GM21515 (cell line): ENCODE data around the gene CAPN7.
A peak's percentile ranks its signal among the peaks of the same experiment; 100 is the strongest.

Source experiments
- ATAC-seq: cut with Tn5 transposase; IDR thresholded peaks from one replicate; pipeline ENCODE4 v1.9.1; 2021; ENCODE audit not compliant: unreplicated experiment

CAPN7 gene

GRCh38 chr3:15243822-15244482 lies 37.9 kb downstream of the CAPN7 start:
- no peak for ATAC-seq

GRCh38 chr3:15246186-15246585 lies 40.1 kb downstream of the CAPN7 start:
- ATAC-seq, result no peak

GRCh38 chr3:15253023-15253697 lies 47.1 kb downstream of the CAPN7 start:
- no peak for ATAC-seq

- ATAC-seq, result no peak
These were observed 49.2 kb downstream of the CAPN7 start for GRCh38 chr3:15255215-15255614.

GRCh38 chr3:15256861-15257341 lies 50.9 kb downstream of the CAPN7 start:
- no peak for ATAC-seq

GRCh38 chr3:15258720-15259119 lies 52.7 kb downstream of the CAPN7 start:
- no peak for ATAC-seq

- no peak for ATAC-seq
These were observed 54.5 kb downstream of the CAPN7 start for GRCh38 chr3:15260531-15260930.

GRCh38 chr3:15261274-15261673 lies 55.2 kb downstream of the CAPN7 start:
- no peak for ATAC-seq

- no peak for ATAC-seq
These were observed 56.0 kb downstream of the CAPN7 start for GRCh38 chr3:15262021-15262420.

- no peak for ATAC-seq
These were observed 57.1 kb downstream of the CAPN7 start for GRCh38 chr3:15263120-15263519.

- no peak for ATAC-seq
These were observed 57.9 kb downstream of the CAPN7 start for GRCh38 chr3:15263926-15264325.

GRCh38 chr3:15264486-15264885 lies 58.4 kb downstream of the CAPN7 start:
- ATAC-seq, result no peak

- no peak for ATAC-seq
These were observed 59.8 kb downstream of the CAPN7 start for GRCh38 chr3:15265655-15266509.

GRCh38 chr3:15266510-15267376 lies 60.7 kb downstream of the CAPN7 start:
- ATAC-seq, result no peak

- ATAC-seq, result no peak
These were observed 61.5 kb downstream of the CAPN7 start for GRCh38 chr3:15267502-15267901.

GRCh38 chr3:15268033-15268631 lies 62.1 kb downstream of the CAPN7 start:
- ATAC-seq, result no peak

GRCh38 chr3:15269091-15269989 lies 63.3 kb downstream of the CAPN7 start:
- peak; percentile 59 for ATAC-seq

GRCh38 chr3:15271030-15271429 lies 65.0 kb downstream of the CAPN7 start:
- no peak for ATAC-seq

- ATAC-seq, result peak; percentile 70
These were observed 65.8 kb downstream of the CAPN7 start for GRCh38 chr3:15271785-15272381.
